Endodermal cell (in vitro differentiated cells): Measurements from ENCODE around the gene HMX1. TPM values are rescaled to one million over a fixed set of nuclear protein-coding genes. Genes with fewer than 3 reads are reported as not detected.

Experiments
- DNase-seq: peaks from one replicate; pipeline ENCODE4 v3.0.0-alpha.2; 2017
- H3K27ac ChIP-seq: 2 replicates; pipeline ENCODE4 v1.5.1; 2013; ENCODE audit warnings: mild to moderate bottlenecking, low read depth, low read length, moderate library complexity
- H3K27me3 ChIP-seq: 2 replicates; pipeline ENCODE4 v1.6.1; 2013; ENCODE audit warnings: mild to moderate bottlenecking, low read length, moderate library complexity; ENCODE audit not compliant: insufficient read depth, control insufficient read depth, poor library complexity, severe bottlenecking
- H3K36me3 ChIP-seq: 2 replicates; pipeline ENCODE4 v1.7.0; 2013; ENCODE audit warnings: mild to moderate bottlenecking, low read length, moderate library complexity; ENCODE audit not compliant: control insufficient read depth, insufficient read depth
- H3K4me1 ChIP-seq: one replicate; pipeline ENCODE4 v1.7.0; 2013; ENCODE audit warnings: low read length; ENCODE audit not compliant: control insufficient read depth, insufficient read depth
- H3K4me3 ChIP-seq: 2 replicates; pipeline ENCODE4 v1.5.1; 2013; ENCODE audit warnings: mild to moderate bottlenecking, low read length, moderate library complexity
- H3K9ac ChIP-seq: 2 replicates; pipeline ENCODE4 v1.6.1; 2013; ENCODE audit warnings: mild to moderate bottlenecking, low read length, moderate library complexity; ENCODE audit not compliant: poor library complexity, severe bottlenecking; ENCODE audit errors: extremely low read depth
- H3K9me3 ChIP-seq: 2 replicates; pipeline ENCODE4 v1.6.1; 2013; ENCODE audit warnings: mild to moderate bottlenecking, low read length, moderate library complexity; ENCODE audit not compliant: control insufficient read depth
- H3K27ac Mint-ChIP-seq: 2 replicates; pipeline ENCODE4 v1.8.0; 2020; ENCODE audit warnings: mixed read lengths
- H3K27me3 Mint-ChIP-seq: 2 replicates; pipeline ENCODE4 v1.8.0; 2021; ENCODE audit warnings: mild to moderate bottlenecking, mixed read lengths; ENCODE audit not compliant: insufficient read depth
- H3K36me3 Mint-ChIP-seq: 2 replicates; pipeline ENCODE4 v1.8.0; 2020; ENCODE audit warnings: low read depth, mixed read lengths
- H3K4me1 Mint-ChIP-seq: 2 replicates; pipeline ENCODE4 v1.8.0; 2020; ENCODE audit warnings: mixed read lengths
- H3K4me3 Mint-ChIP-seq: 2 replicates; pipeline ENCODE4 v1.8.0; 2020; ENCODE audit warnings: mild to moderate bottlenecking, moderate library complexity, mixed read lengths
- H3K9me3 Mint-ChIP-seq: 2 replicates; pipeline ENCODE4 v1.8.0; 2020; ENCODE audit warnings: mild to moderate bottlenecking, mixed read lengths
- WGBS, 2 experiments: methylation state at CpG; one replicate each; pipeline versions ENCODE4 v1.1.5 to v1.1.7; 2013; ENCODE audit warnings: missing lambda C conversion rate in 2 of 2, mixed read lengths in 1 of 2; ENCODE audit not compliant: insufficient coverage in 1 of 2, insufficient read length in 1 of 2; 5-methylcytosine and 5-hydroxymethylcytosine counted together
- total RNA-seq, 2 donors: library from RNA; stranded (reverse); fragmentation: NEBNext Ultra II Directional in 1 of 2; extraction: Animal tissue kit (Norgen Biotek cat#: 25700) in 1 of 2; gene quantifications; 2 replicates in 1 of 2; 3 replicates in 1 of 2; pipeline ENCODE4 v1.2.1, GENCODE V29; 2021
- TF ChIP-seq, protein P1 (sequence below): fragments of 200-600 bp; sonication (generic); conservative IDR thresholded peaks from 2 replicates; pipeline ENCODE4 v1.5.0; 2021; ENCODE audit warnings: antibody characterized with exemption, mild to moderate bottlenecking

HMX1 gene
- total RNA-seq, 2 donors from 2014 or later = 1.2 TPM; not detected in 1

- H3K27ac ChIP-seq = no peak overlapping the region
- Mint-ChIP-seq H3K36me3 (no peaks in the 10 kb centered on the region), H3K4me1 (peaks cover 1% of the 10 kb centered on the region), H3K4me3 (no peak overlapping the region), H3K27ac (no peak overlapping the region), H3K9me3 (peaks cover 17% of the 10 kb centered on the region), H3K27me3 (peaks cover 73% of the 10 kb centered on the region)
- H3K9ac ChIP-seq = no peak overlapping the region
- TF ChIP-seq, protein P1, sequence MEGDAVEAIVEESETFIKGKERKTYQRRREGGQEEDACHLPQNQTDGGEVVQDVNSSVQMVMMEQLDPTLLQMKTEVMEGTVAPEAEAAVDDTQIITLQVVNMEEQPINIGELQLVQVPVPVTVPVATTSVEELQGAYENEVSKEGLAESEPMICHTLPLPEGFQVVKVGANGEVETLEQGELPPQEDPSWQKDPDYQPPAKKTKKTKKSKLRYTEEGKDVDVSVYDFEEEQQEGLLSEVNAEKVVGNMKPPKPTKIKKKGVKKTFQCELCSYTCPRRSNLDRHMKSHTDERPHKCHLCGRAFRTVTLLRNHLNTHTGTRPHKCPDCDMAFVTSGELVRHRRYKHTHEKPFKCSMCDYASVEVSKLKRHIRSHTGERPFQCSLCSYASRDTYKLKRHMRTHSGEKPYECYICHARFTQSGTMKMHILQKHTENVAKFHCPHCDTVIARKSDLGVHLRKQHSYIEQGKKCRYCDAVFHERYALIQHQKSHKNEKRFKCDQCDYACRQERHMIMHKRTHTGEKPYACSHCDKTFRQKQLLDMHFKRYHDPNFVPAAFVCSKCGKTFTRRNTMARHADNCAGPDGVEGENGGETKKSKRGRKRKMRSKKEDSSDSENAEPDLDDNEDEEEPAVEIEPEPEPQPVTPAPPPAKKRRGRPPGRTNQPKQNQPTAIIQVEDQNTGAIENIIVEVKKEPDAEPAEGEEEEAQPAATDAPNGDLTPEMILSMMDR = no peak
- H3K27me3 ChIP-seq = peaks cover 74% of the 10 kb centered on the region
- no peak for DNase-seq
- no peak overlapping the region for H3K4me3 ChIP-seq
- WGBS, 2 experiments = 69 to 71% methylated on average over 4 to 5 of the region's 5 CpGs
- H3K9me3 ChIP-seq = peaks cover 8% of the 10 kb centered on the region
- H3K36me3 ChIP-seq = no peaks in the 10 kb centered on the region
- H3K4me1 ChIP-seq = no peaks in the 10 kb centered on the region
These were observed 24.9 kb upstream of the HMX1 start for GRCh38 chr4:8896506-8896905.

- H3K36me3 Mint-ChIP-seq = no peaks in the 10 kb centered on the region
- WGBS, 2 experiments = 89 to 92% methylated on average over 4 to 10 of the region's 10 CpGs
- Histone ChIP-seq H3K4me3 (no peak overlapping the region), H3K36me3 (no peaks in the 10 kb centered on the region), H3K27me3 (peaks cover 79% of the 10 kb centered on the region), H3K9ac (no peak overlapping the region), H3K9me3 (peaks cover 4% of the 10 kb centered on the region), H3K4me1 (no peaks in the 10 kb centered on the region), H3K27ac (no peak overlapping the region)
- peaks cover 1% of the 10 kb centered on the region for H3K4me1 Mint-ChIP-seq
- H3K4me3 Mint-ChIP-seq = no peak overlapping the region
- no peak for DNase-seq
- H3K9me3 Mint-ChIP-seq = peaks cover 16% of the 10 kb centered on the region
- TF ChIP-seq, protein P1 = no peak
- H3K27me3 Mint-ChIP-seq = peaks cover 77% of the 10 kb centered on the region
- no peak overlapping the region for H3K27ac Mint-ChIP-seq
These were observed 24.4 kb upstream of the HMX1 start for GRCh38 chr4:8896071-8896470.

- no peaks in the 10 kb centered on the region for H3K4me1 ChIP-seq
- Mint-ChIP-seq H3K4me1 (peaks cover 1% of the 10 kb centered on the region), H3K36me3 (no peaks in the 10 kb centered on the region), H3K4me3 (no peak overlapping the region), H3K9me3 (peaks cover 8% of the 10 kb centered on the region), H3K27ac (no peak overlapping the region), H3K27me3 (peaks cover 84% of the 10 kb centered on the region)
- 88 to 100% methylated on average over 1 to 7 of the region's 7 CpGs for WGBS, 2 experiments
- H3K9me3 ChIP-seq = no peaks in the 10 kb centered on the region
- H3K27ac ChIP-seq = no peak overlapping the region
- H3K36me3 ChIP-seq = no peaks in the 10 kb centered on the region
- TF ChIP-seq, protein P1 = no peak
- H3K27me3 ChIP-seq = peaks cover 87% of the 10 kb centered on the region
- H3K4me3 ChIP-seq = no peak overlapping the region
- H3K9ac ChIP-seq = no peak overlapping the region
- DNase-seq = no peak
These were observed 23.7 kb upstream of the HMX1 start for GRCh38 chr4:8895295-8895694.
